K562 (cell line): ENCODE measurements around the gene HTR6. TPM values are rescaled to one million over a fixed set of nuclear protein-coding genes. Genes with fewer than 3 reads are reported as not detected.
A peak's percentile ranks its signal among the peaks of the same experiment; 100 is the strongest.

Experiments used
- ATAC-seq: fragments of 200-7000 bp; cut with Tn5 transposase; 3 replicates; pipeline ENCODE4 v1.9.1; 2020; ENCODE audit warnings: moderate library complexity
- BruUV-seq: library from RNA; stranded (reverse); fragments of 400-500 nt; replicated peaks from 2 replicates; lab custom pipeline; 2021; lab: Mats Ljungman, UMichigan
- CTCF ChIA-PET: fragments of 300-600 bp; formaldehyde crosslinking; extraction: SDS; loops from one replicate; lab custom pipeline; 2021; ENCODE audit warnings: low intra/inter-chr PET ratio; lab: Yijun Ruan, JAX
- POLR2A ChIA-PET: fragments of 300-600, 350-650 bp; sonication (Branson Sonifier 250); formaldehyde crosslinking; extraction: SDS; loops from one replicate; lab custom pipeline; 2021; ENCODE audit warnings: antibody characterized with exemption, inconsistent platforms; lab: Yijun Ruan, JAX
- DNase-seq, 4 experiments: peaks; one replicate each; pipeline versions ENCODE4 v3.0.0 to v3.0.0-alpha.2; 2011 to 2018; ENCODE audit warnings: low spot score in 3 of 4, mixed read lengths in 3 of 4; ENCODE audit errors: extremely low read depth in 1 of 4
- FAIRE-seq: peaks from 2 replicates; lab custom pipeline; 2011; peaks lifted over from hg19 to GRCh38; lab: Jason Lieb, UNC
- H2AFZ ChIP-seq: 2 replicates; pipeline ENCODE4 v1.6.0; 2011; ENCODE audit warnings: low read depth, low read length, control low read depth, inconsistent platforms
- H3K27ac ChIP-seq: fragments of 200-600 bp; 3 replicates; pipeline ENCODE4 v1.8.0; 2011; ENCODE audit warnings: low read depth, mild to moderate bottlenecking, control low read depth, inconsistent platforms, low read length, moderate library complexity, mixed read lengths; ENCODE audit errors: extremely low read depth
- H3K27me3 ChIP-seq, 2 experiments: fragments of 300-600 bp in 1 of 2; 2 replicates in 1 of 2; 3 replicates in 1 of 2; pipeline versions ENCODE4 v1.6.0 to v1.8.0; 2011; ENCODE audit warnings: inconsistent platforms in 2 of 2, low read length in 2 of 2, mild to moderate bottlenecking in 1 of 2, mixed read lengths in 1 of 2, moderate library complexity in 1 of 2; ENCODE audit not compliant: control insufficient read depth in 2 of 2, insufficient read depth in 2 of 2
- H3K36me3 ChIP-seq: fragments of 300-600 bp; 3 replicates; pipeline ENCODE4 v1.8.0; 2011; ENCODE audit warnings: mild to moderate bottlenecking, low read length, inconsistent platforms; ENCODE audit not compliant: control insufficient read depth, insufficient read depth
- H3K4me1 ChIP-seq, 2 experiments: fragments of 200-600 bp in 1 of 2; replicated peaks in 1 of 2; 2 replicates in 1 of 2; 3 replicates in 1 of 2; pipeline versions ENCODE4 v1.5.1 to v1.8.0; 2011; ENCODE audit warnings: inconsistent platforms in 2 of 2, low read length in 2 of 2, mild to moderate bottlenecking in 1 of 2, mixed read lengths in 1 of 2, moderate library complexity in 1 of 2; ENCODE audit not compliant: control insufficient read depth in 2 of 2, insufficient read depth in 2 of 2
- H3K4me2 ChIP-seq: 2 replicates; pipeline ENCODE4 v1.6.1; 2011; ENCODE audit warnings: low read length, control low read depth, inconsistent platforms, mixed read lengths; ENCODE audit not compliant: insufficient read depth
- H3K4me3 ChIP-seq: fragments of 200-600 bp; sonication (generic), shearing (Covaris generic); 2 replicates; pipeline ENCODE4 v1.5.1; 2016; ENCODE audit warnings: control low read depth, inconsistent platforms
- H3K79me2 ChIP-seq: fragments of 200-600 bp; 3 replicates; pipeline ENCODE4 v1.8.0; 2011; ENCODE audit warnings: low read length, inconsistent platforms; ENCODE audit not compliant: control insufficient read depth, insufficient read depth
- H3K9ac ChIP-seq, 2 experiments: 2 replicates each; pipeline versions ENCODE4 v1.6.0 to v1.6.1; 2011; ENCODE audit warnings: low read depth in 2 of 2, low read length in 2 of 2, control low read depth in 1 of 2, inconsistent platforms in 1 of 2, mild to moderate bottlenecking in 1 of 2, mixed read lengths in 1 of 2; ENCODE audit not compliant: insufficient read depth in 1 of 2
- H3K9me1 ChIP-seq: one replicate; pipeline ENCODE4 v1.6.0; 2011; ENCODE audit warnings: inconsistent platforms, mild to moderate bottlenecking, low read length, moderate library complexity; ENCODE audit not compliant: control insufficient read depth, insufficient read depth
- H3K9me3 ChIP-seq: replicated peaks from 2 replicates; pipeline ENCODE4 v1.5.1; 2011; ENCODE audit warnings: low read depth, low read length, inconsistent platforms; ENCODE audit not compliant: control insufficient read depth, insufficient read depth
- H4K20me1 ChIP-seq: replicated peaks from 2 replicates; pipeline ENCODE4 v1.6.1; 2011; ENCODE audit warnings: low read length, inconsistent platforms, mixed read lengths; ENCODE audit not compliant: control insufficient read depth, insufficient read depth
- ADNP ChIP-seq: fragments of 200-800 bp; sonication (Bioruptor generic); IDR thresholded peaks from 2 replicates; pipeline ENCODE4 v1.6.1; 2016; ENCODE audit warnings: missing genetic modification characterization, missing compliant biosample characterization
- CCAR2 ChIP-seq: fragments of 200-400 bp; formaldehyde crosslinking; IDR thresholded peaks from 2 replicates; pipeline ENCODE4 v1.6.1; 2017; ENCODE audit warnings: mild to moderate bottlenecking, low read depth, low read length
- CREM ChIP-seq: IDR thresholded peaks from 2 replicates; pipeline ENCODE4 v1.6.1; 2014; ENCODE audit warnings: antibody characterized with exemption, low read depth
- DMBX1 ChIP-seq: fragments of 250-450 bp; sonication (Bioruptor Pico); IDR thresholded peaks from 2 replicates; pipeline ENCODE4 v1.8.0; 2022; ENCODE audit warnings: inconsistent platforms, mild to moderate bottlenecking, moderate library complexity, borderline replicate concordance
- FOXJ2 ChIP-seq: fragments of 200-800 bp; sonication (Bioruptor generic); IDR thresholded peaks from 2 replicates; pipeline ENCODE4 v1.6.1; 2016; ENCODE audit warnings: missing genetic modification characterization, missing compliant biosample characterization
- HDAC3 ChIP-seq: fragments of 450-650 bp; IDR thresholded peaks from 2 replicates; pipeline ENCODE4 v1.6.1; 2018; ENCODE audit warnings: borderline replicate concordance, mild to moderate bottlenecking, moderate library complexity; ENCODE audit not compliant: partially characterized antibody
- KDM2B ChIP-seq: fragments of 250-450 bp; sonication (Bioruptor Pico); IDR thresholded peaks from 2 replicates; pipeline ENCODE4 v1.8.0; 2021; ENCODE audit warnings: mild to moderate bottlenecking, moderate library complexity
- KLF10 ChIP-seq: fragments of 250-450 bp; sonication (Bioruptor Pico); IDR thresholded peaks from 2 replicates; pipeline ENCODE4 v1.6.1; 2021; ENCODE audit warnings: matching md5 sums
- NCOA1 ChIP-seq: fragments of 450-650 bp; IDR thresholded peaks from 2 replicates; pipeline ENCODE4 v1.6.1; 2016; ENCODE audit warnings: low read depth
- RB1 ChIP-seq: fragments of 450-650 bp; IDR thresholded peaks from 2 replicates; pipeline ENCODE4 v1.6.1; 2017; ENCODE audit warnings: low read depth, mild to moderate bottlenecking
- RBM15 ChIP-seq: fragments of 200-400 bp; formaldehyde crosslinking; IDR thresholded peaks from 2 replicates; pipeline ENCODE4 v1.6.1; 2018; ENCODE audit warnings: mild to moderate bottlenecking, low read length, moderate library complexity; ENCODE audit not compliant: insufficient read depth
- SMAD4 ChIP-seq: fragments of 250-450 bp; sonication (Bioruptor Pico); conservative IDR thresholded peaks from 2 replicates; pipeline ENCODE4 v1.8.0; 2021; ENCODE audit warnings: inconsistent platforms, mild to moderate bottlenecking, moderate library complexity
- TAL1 ChIP-seq: fragments of 450-650 bp; IDR thresholded peaks from 2 replicates; pipeline ENCODE4 v1.6.1; 2016; ENCODE audit warnings: mild to moderate bottlenecking
- YY1 ChIP-seq, 3 experiments: IDR thresholded peaks; 2 replicates each; pipeline ENCODE4 v1.6.1; 2011; ENCODE audit warnings: low read length in 2 of 3, mild to moderate bottlenecking in 2 of 3, moderate library complexity in 2 of 3, borderline replicate concordance in 1 of 3, control low read depth in 1 of 3, low read depth in 1 of 3; ENCODE audit not compliant: insufficient read depth in 3 of 3, insufficient replicate concordance in 2 of 3, control insufficient read depth in 1 of 3, insufficient read length in 1 of 3; ENCODE audit errors: extremely low read depth in 1 of 3
- ZNF174 ChIP-seq: fragments of 250-450 bp; sonication (Bioruptor Pico); IDR thresholded peaks from 2 replicates; pipeline ENCODE4 v1.4.0; 2020; ENCODE audit warnings: mild to moderate bottlenecking
- ZNF224 ChIP-seq: sonication (generic); formaldehyde crosslinking; IDR thresholded peaks from 2 replicates; pipeline ENCODE4 v1.8.0; 2022; ENCODE audit warnings: mild to moderate bottlenecking, missing genetic modification reagents
- ZNF311 ChIP-seq: fragments of 250-450 bp; sonication (Bioruptor Pico); IDR thresholded peaks from 2 replicates; pipeline ENCODE4 v1.4.0; 2020; ENCODE audit warnings: mild to moderate bottlenecking, moderate library complexity
- ZNF785 ChIP-seq: fragments of 250-450 bp; sonication (Bioruptor Pico); IDR thresholded peaks from 2 replicates; pipeline ENCODE4 v1.4.0; 2020; ENCODE audit warnings: mild to moderate bottlenecking
- WGBS: fragments of 100-300 bp; shearing (Covaris generic); methylation state at CpG from one replicate; pipeline ENCODE4 v1.1.6; 2016; ENCODE audit warnings: low coverage, mixed read lengths; ENCODE audit not compliant: insufficient coverage; ENCODE audit errors: missing lambda C conversion rate; 5-methylcytosine and 5-hydroxymethylcytosine counted together
- in situ Hi-C: fragments of 300-500 bp; cut with MboI; formaldehyde crosslinking; loops from 4 replicates; pipeline ENCODE4 v1.15.0; 2018; ENCODE audit warnings: inconsistent platforms, mixed read lengths
- intact Hi-C: fragments of 100-400 bp; cut with micrococcal nuclease; formaldehyde crosslinking; loops from 2 replicates; pipeline ENCODE4 v1.14.2; 2022
- polyA plus RNA-seq, 8 experiments: library from polyadenylated mRNA; depleted of rRNA in 4 of 8; stranded (reverse) in 5 of 8; unstranded in 3 of 8; fragments of >200 nt; fragmentation: Nextera tagmentation in 2 of 8; fragmentation: Illumina TruSeq in 1 of 8; extraction: Ambion mirVana in 2 of 8; extraction: Trizol in 1 of 8; gene quantifications; 2 replicates each; pipeline versions ENCODE4 v1.2.1 to v1.2.3, GENCODE V29; 2011 to 2014; ENCODE audit warnings: inconsistent platforms in 1 of 8, missing spikeins in 1 of 8
- total RNA-seq, 7 experiments: library from RNA; depleted of rRNA in 6 of 7; stranded (reverse); fragments of >200 nt in 6 of 7; fragmentation: Illumina TruSeq in 2 of 7; extraction: Trizol in 2 of 7; gene quantifications; 2 replicates each; pipeline versions ENCODE4 v1.2.1 to v1.2.3, GENCODE V29; 2011 to 2021; ENCODE audit warnings: low replicate concordance in 1 of 7
- TF ChIP-seq, protein P1 (sequence below): fragments of 200-800 bp; sonication (Bioruptor generic); IDR thresholded peaks from 2 replicates; pipeline ENCODE4 v1.6.1; 2017; ENCODE audit warnings: missing genetic modification characterization, missing compliant biosample characterization
- TF ChIP-seq, protein P2 (sequence below), 2 experiments: IDR thresholded peaks; 2 replicates each; pipeline ENCODE4 v1.6.1; 2011; ENCODE audit warnings: borderline replicate concordance in 1 of 2, control low read depth in 1 of 2, low read depth in 1 of 2, low read length in 1 of 2, mild to moderate bottlenecking in 1 of 2, mixed read lengths in 1 of 2, moderate library complexity in 1 of 2; ENCODE audit not compliant: insufficient read depth in 1 of 2, insufficient read length in 1 of 2, poor library complexity in 1 of 2, severe bottlenecking in 1 of 2; ENCODE audit errors: extremely low read depth in 1 of 2

Gene HTR6
- total and polyA plus RNA-seq, 9 of the 15 experiments (the other 6 are each of a cell fraction or from before 2014, with no cell fraction given): not detected

GRCh38 chr1:19643602-19644394, 20.9 kb upstream of the HTR6 start, which contains the start of gene NBL1:
Gene NBL1 (plus strand): TSS chr1:19644311. CDS start chr1:19655031, 10,720 bp downstream.
- FAIRE-seq (no peak), DNase-seq (peak; percentile 69 to 93 (median 83)), ATAC-seq (peak; percentile 62)
- Histone ChIP-seq H3K27me3 (peaks cover 16 to 39% of the 10 kb centered on the region in 2 experiments; a peak in 4 of 5 replicates), H2AFZ (peak within 1 kb of the TSS; percentile 41), H3K9ac (peak within 1 kb of the TSS in 1 of 2 experiments; percentile 85; a peak in 2 of 4 replicates), H3K9me1 (no peaks in the 10 kb centered on the region), H3K4me3 (peak within 1 kb of the TSS; percentile 34), H3K27ac (no peak within 1 kb of the TSS), H4K20me1 (peaks cover 3% of the 10 kb centered on the region; the same call in 1 of the 2 replicates), H3K79me2 (no peaks in the 10 kb centered on the region), H3K4me2 (peak within 1 kb of the TSS; percentile 54), H3K36me3 (no peaks in the 10 kb centered on the region), H3K4me1 (peaks cover 0 to 36% of the 10 kb centered on the region in 2 experiments; a peak in 4 of 5 replicates), H3K9me3 (no peaks in the 10 kb centered on the region)
- WGBS: 24% methylated on average over 35 of the region's 90 CpGs
- ChIA-PET POLR2A (interaction anchor here (0.6 to 1.2 kb wide), 3 partner anchors 24 to 163 kb away, joined by 3 to 4 read pairs (median 3); a partner anchor contains a TSS), CTCF (no interaction called here)
- no TSS peak for BruUV-seq
- intact Hi-C loops: loop anchor here (10.0 kb wide), 1 partner anchor 179 kb away; no protein-coding TSS in a partner anchor
- in situ Hi-C loops: no loop called here
- TF ChIP-seq ZNF311 (CRISPR knock-in tag): no peak
- no peak for TF ChIP-seq KLF10 (CRISPR knock-in tag)
- TF ChIP-seq CREM: peak; percentile 20; the same call in 1 of the 2 replicates
- no peak for TF ChIP-seq FOXJ2 (tag)
- TF ChIP-seq KDM2B (CRISPR knock-in tag): no peak
- TF ChIP-seq HDAC3: no peak
- TF ChIP-seq, protein P1, sequence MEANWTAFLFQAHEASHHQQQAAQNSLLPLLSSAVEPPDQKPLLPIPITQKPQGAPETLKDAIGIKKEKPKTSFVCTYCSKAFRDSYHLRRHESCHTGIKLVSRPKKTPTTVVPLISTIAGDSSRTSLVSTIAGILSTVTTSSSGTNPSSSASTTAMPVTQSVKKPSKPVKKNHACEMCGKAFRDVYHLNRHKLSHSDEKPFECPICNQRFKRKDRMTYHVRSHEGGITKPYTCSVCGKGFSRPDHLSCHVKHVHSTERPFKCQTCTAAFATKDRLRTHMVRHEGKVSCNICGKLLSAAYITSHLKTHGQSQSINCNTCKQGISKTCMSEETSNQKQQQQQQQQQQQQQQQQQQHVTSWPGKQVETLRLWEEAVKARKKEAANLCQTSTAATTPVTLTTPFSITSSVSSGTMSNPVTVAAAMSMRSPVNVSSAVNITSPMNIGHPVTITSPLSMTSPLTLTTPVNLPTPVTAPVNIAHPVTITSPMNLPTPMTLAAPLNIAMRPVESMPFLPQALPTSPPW: peak; percentile 58
- no peak for TF ChIP-seq ADNP (tag)
- TF ChIP-seq, protein P2, sequence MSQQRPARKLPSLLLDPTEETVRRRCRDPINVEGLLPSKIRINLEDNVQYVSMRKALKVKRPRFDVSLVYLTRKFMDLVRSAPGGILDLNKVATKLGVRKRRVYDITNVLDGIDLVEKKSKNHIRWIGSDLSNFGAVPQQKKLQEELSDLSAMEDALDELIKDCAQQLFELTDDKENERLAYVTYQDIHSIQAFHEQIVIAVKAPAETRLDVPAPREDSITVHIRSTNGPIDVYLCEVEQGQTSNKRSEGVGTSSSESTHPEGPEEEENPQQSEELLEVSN (IDR thresholded peaks at IDR 0.05; ENCODE audit: borderline replicate concordance in 1 of 2, extremely low read depth in 1 of 2, insufficient read depth in 1 of 2, insufficient read length in 1 of 2, low read depth in 1 of 2, low read length in 1 of 2, poor library complexity in 1 of 2, severe bottlenecking in 1 of 2): peak in 1 of 2 experiments; percentile 86
- TF ChIP-seq TAL1: no peak
- TF ChIP-seq SMAD4 (CRISPR knock-in tag): no peak
- TF ChIP-seq CCAR2: no peak
- TF ChIP-seq DMBX1 (CRISPR knock-in tag): no peak
- TF ChIP-seq ZNF785: no peak
- no peak for TF ChIP-seq NCOA1
- TF ChIP-seq RBM15: no peak
- TF ChIP-seq ZNF174 (CRISPR knock-in tag): no peak
- TF ChIP-seq YY1 (IDR thresholded peaks at IDR 0.05; ENCODE audit: borderline replicate concordance in 1 of 3, control insufficient read depth in 1 of 3, extremely low read depth in 1 of 3, insufficient read depth in 3 of 3, insufficient read length in 1 of 3, insufficient replicate concordance in 2 of 3, low read depth in 1 of 3, low read length in 2 of 3): no peak
- TF ChIP-seq RB1: peak; percentile 50
- TF ChIP-seq ZNF224 (CRISPR knock-in tag): no peak
